Erythroblast (primary cell): ENCODE measurements around the gene AGAP1.

Experiments
- GATA1 ChIP-seq: IDR thresholded peaks from 2 replicates; pipeline ENCODE4 v1.6.1; 2011; ENCODE audit warnings: low read depth, mild to moderate bottlenecking, control low read depth, low read length, moderate library complexity
- POLR2A ChIP-seq: IDR thresholded peaks from 2 replicates; pipeline ENCODE4 v1.6.1; 2011; ENCODE audit warnings: mild to moderate bottlenecking, low read length

- TF ChIP-seq POLR2A: no peak
- TF ChIP-seq GATA1: no peak
These were observed 24.7 kb downstream of the AGAP1 start for GRCh38 chr2:235518322-235519090.
